GM21447 (cell line): ENCODE data around the gene SYCP2.

Experiments used
- ATAC-seq: cut with Tn5 transposase; IDR thresholded peaks from one replicate; pipeline ENCODE4 v1.9.1; 2021; ENCODE audit not compliant: unreplicated experiment

The SYCP2 gene

DNA sequence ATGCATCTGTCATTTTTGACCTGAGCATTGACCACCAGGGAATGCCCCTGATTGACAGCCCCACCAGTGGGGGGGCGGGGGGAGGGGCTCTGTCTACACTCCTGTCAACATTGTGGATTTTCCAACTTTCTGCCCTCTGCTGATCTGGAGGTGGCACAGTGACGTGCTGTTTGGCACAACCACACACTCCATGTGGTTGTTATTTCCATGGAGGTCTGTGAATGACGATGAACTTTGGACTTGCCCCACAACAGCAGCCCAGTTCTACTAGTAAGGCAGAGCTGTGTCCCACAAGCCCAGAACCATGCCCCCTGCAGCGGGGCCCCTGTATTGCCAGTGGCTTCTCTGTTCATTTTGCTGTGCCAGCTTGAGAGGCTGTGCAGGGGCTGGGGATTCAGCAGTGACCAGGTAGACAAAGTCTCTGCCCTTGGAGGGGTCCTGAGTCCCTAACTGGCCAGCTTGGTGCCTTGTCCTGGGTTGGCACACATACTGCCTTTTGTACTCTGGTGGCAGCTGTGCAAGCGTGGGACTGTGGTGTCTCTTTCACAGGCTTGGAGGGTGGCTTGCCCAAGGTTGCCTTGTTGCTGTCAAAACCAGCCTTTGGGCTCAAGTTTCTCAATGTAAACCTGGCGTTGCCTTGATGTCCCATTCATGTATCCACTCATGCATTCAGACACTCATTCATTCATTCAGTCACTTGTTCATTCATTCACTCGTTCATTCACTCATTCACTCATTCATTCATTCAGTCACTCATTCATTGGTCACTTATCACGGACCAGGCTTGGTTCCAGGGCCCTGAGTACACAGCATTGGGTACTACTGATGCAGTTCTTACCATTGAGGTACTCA, 108.5 kb downstream of the SYCP2 start:
- no peak for ATAC-seq

DNA sequence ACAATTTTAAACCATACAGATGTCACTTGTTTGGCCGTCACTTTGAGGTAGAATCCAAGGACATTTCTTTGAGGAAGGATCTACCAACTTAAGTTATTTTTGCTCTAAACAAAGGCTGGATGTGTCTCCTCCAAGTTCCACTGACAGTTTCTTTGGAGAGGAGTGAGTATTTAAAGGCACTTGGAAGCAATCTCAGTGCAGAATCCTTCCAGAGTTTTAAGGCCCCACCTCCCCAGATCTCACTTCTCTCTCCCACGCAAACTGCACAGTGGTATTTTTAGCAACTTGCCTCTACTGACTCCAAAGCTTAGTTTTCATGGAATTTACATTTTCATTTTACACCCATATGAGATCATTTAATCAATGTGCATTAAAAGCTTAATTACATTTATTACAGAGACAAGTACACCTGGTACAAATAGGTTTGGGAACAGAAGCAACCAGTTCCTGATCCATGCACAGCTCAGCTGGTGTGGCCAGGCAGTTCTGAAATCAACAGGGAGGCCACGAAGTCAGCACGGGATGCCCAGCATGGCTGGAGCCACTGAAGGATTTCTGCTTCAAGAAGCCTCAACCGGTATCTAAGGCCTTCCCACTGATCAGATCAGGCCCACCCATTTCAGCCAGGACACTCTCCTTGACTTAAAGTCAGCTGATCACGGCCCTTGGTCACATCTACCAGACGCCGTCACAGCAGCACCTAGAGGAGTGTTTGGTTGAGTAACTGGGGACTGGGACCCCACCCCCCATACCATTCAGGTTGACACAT, 109.8 kb downstream of the SYCP2 start:
- ATAC-seq: no peak

DNA sequence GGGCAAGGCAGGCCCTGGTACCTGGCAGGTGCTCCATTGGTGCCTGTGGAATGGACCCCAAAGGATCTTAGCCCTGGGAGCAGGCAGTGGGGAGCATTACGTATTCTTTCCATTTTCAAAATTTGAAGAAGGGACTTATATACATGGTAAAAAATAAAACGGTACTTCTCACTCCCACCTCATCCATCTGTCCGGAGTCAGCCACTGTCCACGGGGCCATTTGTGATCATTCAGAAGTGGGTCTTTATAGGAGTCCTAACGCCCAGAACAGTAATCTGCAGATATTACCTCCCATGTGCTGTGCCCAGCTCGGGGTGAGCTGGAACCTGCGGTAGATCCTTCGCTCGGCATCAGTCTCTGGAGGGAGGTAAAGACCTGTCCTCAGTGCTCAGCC, 110.4 kb downstream of the SYCP2 start:
- ATAC-seq: no peak

DNA sequence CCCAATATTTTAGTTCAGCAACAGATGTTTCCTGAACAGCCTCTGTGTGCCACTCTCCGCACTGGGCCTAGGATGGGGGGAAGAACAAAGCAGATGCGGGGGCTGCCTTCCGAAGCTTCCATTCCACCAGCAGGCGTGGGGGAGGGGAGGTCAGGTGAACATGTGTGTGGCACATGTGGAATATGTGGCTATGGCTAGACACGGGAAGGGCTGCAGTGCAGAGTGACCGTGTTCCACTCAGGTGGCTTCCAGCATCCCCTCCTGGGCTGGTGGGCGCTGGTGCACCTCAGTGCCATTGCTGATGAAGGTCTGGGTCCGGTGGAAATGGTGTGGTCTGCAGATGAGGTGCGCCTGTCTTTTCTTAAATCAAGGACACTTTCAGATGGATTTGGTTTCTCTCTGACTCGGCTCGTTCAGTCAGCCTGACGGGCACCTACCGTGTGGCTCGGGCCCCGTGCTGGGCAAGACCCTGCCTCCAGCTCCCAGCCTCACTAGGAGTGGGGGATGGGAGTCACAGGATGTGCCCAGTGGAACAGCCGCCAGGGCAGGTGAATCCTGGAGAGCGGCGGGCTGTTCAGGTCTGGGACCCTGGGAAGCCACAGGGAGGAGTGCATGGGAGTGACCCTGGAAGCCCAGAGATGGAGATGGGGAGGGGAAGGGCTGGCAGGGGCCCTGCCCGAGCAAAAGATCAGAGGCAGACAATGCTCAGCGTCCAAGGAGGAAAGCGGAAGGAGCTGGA, 111.0 kb downstream of the SYCP2 start:
- ATAC-seq: no peak

DNA sequence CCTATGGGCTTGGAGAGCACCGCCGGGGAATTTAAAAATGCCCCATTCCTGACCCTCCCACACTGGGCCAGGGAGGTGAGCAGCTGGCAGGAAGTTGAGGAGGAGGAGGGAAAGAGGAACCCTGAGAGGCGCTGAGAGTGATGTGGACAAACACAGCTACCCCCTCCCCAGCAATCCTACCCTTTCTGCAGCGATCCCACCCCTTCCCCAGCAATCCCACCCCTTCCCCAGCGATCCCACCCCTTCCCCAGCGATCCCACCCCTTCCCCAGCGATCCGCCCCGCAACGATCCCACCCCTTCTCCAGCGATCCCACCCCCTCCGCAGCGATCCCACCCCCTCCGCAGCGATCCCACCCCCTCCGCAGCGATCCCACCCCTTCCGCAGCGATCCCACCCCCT, 111.6 kb downstream of the SYCP2 start:
- no peak for ATAC-seq

DNA sequence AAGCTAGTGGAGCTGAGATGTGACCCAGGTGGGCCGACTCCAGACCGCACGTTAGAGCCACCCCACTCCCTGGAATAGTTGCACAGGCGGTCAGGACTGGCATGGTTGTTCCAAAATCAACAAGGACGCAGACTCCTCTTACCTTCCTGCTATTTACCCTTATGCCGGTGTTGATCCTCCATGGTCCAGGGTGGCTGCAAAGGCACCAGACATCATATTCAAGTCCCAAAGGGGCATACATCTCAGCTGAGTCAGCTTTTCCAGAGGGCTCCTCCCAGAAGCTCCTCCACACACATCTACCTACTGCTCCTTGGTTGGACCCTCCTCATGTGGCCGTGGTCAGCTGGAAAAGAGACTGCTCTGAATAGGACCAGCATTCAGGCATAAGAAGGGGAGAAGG, 112.2 kb downstream of the SYCP2 start:
- no peak for ATAC-seq

DNA sequence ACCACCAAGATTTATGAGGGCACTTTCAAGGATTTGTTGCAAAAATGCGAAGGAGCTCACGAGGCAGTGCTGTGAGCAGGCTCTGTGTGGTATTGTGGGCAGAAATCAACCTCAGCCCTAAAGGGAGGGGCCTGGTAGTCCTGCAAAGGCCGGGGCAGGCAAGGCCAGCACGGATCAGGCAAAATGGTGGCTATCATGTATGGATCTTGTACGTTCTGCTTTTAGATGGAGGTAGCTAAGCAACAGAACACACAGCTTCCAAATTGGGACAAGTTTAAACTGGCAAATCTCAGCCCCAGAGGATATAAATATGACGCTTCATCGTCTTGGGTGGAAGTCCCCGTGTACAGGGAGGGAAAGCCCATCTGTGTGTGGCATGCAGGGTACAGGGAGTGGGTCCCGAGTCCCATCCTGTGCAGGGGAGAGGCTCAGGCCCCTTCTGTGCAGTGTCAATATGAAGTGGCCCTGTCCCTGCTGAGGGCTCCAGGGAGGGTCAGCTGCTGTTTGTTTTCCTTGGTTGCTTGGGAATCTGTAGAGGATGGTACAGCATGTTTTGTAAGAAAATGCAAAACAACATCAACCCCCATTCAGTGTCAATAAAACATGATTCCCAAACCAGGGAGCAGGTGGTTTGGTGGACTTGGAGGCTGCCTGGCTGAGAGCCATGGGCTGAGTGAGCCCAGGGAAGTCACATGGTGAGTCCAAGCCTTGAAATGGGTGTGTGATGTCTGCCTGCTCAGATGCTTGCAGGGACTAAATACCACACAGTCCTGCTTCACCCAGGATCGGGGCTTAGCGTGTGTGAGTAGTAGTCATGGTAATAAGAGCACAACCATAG, 113.0 kb downstream of the SYCP2 start:
- no peak for ATAC-seq

DNA sequence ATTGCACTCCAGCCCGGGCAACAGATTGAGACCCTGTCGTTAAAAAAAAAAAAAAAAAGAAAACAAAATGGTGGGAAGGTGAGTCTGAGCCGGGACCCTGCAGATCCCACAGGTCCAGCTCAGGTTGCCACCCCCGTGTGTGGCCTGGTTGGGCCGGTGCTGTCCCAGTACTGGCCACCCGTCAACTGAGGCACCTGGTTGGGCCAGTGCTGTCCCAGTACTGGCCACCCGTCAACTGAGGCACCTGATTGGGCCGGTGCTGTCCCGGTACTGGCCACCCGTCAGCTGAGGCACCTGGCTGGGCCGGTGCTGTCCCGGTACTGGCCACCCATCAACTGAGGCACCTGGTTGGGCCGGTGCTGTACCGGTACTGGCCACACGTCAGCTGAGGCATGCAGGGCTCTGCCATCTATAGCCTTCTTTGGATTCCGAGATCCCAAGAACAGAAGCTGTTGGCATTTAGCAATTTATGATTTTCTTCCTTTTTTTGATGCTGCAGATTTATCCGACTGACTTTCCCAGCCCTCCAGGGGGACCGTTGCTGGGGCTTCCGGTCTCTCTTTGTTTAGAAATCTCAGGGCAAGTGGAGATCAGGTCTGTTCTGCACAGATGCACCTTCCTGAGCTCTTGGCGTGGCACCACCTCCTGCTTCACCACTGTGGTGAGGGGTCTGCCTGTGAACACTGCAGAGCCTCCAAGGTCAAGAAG, 113.8 kb downstream of the SYCP2 start:
- ATAC-seq: no peak

DNA sequence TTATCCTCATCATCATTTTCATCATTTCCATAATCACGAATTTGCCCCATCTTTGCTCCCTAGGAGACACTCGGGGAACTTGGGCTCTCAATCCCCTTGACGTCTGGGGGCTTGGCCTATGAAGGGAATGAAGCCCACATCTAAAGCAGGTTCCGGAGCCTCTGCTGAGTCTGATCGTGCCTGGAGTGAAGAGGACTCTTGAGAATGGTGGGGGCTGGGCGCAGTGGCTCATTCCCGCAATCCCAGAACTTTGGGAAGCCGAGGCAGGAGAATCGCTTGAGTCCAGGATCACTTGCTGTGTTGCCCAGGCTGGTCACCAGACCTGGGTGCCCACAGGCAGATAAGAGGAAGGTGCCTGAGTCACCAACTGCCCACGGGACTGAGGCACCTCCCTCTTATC, 114.5 kb downstream of the SYCP2 start:
- ATAC-seq: no peak

DNA sequence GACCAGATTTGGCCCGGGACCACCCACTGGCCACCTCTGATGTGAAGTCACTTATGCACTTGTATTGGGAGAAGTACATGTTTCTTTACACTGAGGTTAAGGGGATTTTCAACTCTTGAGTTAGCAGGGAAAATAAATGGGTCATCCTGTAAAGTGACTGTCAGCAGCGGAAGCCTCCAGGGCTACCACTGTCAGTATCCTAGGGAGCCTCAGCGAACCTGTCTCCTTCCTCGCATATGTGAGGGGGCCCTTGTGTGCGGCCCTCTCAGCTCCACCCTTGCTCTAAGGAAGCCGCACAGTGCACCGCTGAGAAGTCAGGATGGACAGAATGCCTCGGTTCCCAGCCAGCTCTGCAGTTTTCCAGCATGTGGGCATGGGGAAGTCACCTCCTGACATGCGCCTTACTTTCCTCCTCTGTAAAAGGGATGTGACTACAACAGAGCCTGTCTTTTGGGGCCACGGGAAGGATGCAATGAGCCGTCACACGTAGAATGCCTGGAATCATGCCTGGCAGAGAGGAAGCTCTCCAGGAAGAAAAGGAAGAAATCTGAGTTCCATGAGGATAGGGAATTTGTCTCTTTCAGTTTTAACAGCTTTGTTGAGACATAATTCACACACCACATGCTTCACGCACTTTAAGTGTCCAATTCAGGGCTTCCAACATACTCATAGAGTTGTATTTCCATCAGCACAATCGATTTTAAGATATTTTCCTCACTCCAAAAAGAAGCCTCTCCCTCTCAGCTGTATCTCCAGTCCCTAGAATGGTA, 115.4 kb downstream of the SYCP2 start:
- ATAC-seq: no peak

DNA sequence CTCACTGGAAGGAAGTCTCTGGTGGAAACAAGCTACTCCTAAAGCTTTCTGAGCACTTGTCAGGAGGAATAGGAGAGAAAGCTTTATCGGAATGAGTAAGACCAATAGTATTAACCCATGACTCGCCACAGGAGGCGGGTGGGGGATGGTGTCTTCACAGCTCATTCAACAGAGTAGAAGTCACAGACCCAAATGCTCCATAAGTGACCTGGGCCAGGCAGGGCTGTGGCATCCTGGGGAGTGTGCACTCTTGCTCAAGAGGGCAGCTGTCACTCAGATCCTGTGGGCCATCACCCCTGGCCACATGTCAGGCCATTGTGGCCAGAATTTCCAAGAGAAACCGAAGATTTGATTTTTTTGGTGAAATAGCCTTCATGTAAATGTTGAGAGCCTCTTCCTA, 116.0 kb downstream of the SYCP2 start:
- ATAC-seq: no peak

DNA sequence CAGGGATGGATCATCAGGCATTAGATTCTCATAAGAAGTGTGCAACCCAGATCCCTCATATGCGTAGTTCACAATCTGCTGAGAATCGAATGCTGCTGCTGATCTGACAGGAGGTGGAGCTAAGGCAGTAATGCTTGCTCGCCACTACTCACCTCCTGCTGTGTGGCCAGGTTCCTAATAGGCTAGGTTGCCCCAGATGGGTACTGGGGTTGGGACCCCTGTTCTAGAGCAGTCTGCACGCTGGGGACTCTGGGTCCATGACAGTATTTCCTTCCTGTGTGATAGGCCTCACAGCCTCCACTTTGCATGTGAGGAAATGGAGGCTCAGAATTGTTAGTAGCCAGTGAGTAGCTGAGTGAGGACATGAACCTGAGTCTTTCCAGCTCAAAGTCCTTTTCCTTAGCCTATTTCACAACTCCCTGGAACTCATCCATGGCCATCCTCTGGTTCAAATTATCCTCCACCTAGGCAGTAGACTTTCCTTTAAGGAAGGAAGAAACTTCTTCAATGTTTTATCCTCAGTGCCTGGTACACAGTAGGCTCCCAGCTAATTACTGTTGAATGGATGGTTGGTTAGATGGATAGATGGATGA, 117.2 kb downstream of the SYCP2 start:
- no peak for ATAC-seq

DNA sequence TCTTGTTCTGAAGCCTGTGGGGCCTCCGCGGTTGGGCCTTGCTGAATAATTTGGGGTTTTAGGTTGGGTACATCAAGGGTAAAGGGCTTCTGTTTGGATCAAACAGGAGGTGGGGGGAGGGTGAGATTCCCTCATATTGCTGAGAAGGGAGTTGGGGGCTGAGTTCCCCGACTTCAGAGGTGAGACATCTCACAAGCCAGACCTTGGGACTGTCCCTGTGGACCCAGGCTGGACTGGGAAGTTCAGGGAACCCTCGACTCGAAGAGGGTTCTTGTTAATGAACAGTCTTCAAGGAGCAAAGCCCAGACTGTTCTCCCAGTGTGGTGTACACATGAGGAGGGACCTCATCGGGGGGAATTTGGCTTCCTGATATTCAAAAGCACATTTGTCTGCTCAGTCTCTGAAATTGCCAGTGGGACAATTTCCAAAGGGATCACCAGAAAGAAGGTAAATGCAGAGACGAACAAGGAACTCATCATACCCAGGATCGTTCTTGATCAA, 118.5 kb downstream of the SYCP2 start:
- ATAC-seq: no peak

DNA sequence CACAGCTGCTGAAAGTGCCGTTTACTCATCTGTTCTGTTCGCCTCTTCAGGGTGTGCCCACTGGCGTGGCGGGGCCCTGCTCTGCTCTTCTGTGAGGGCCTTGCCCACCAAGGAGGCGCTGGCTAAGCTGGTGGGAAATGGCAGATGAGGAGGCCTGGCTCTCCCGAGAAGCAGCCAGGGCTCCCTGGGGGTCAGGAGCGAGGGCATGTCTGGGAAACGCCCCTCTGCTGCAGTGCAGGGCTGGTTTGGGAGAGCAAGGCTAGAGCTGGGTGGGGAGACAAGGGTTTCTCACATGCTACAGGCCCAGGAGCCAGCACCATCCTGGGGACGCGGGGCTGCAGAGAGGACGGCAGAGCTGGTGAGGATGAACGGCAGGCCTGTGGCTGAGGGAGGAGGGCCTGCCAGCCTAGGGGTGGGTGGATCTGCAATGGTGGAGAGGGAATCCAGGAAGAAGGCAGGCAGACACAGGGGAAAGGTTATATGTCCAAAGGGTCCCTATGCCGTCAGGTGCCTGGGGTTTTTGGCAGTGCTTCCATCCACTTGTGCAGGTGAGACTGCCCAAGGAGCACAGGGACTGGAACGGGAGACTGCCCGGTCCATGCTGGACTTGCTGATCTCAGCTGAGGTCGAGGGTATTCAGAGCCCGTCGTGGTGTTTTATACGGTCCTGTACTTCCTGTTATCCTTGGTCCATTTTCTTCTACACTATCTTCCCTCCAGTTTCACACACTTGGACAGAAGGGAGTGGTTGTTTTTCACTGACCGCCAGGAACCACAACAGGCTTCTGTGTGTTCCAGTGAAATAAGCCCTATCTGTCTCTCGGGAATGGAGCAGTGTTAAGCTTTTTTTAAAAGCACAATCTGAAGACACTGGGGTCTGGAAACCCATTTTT, 119.2 kb downstream of the SYCP2 start:
- ATAC-seq: no peak
